Measurements from ENCODE around the gene TCP11L2. TPM values are rescaled to one million over a fixed set of nuclear protein-coding genes. Genes with fewer than 3 reads are reported as not detected.

The TCP11L2 gene
- polyA plus RNA-seq, 3 donors, result 23.5 to 37.3 (median 35.8) TPM

DNA sequence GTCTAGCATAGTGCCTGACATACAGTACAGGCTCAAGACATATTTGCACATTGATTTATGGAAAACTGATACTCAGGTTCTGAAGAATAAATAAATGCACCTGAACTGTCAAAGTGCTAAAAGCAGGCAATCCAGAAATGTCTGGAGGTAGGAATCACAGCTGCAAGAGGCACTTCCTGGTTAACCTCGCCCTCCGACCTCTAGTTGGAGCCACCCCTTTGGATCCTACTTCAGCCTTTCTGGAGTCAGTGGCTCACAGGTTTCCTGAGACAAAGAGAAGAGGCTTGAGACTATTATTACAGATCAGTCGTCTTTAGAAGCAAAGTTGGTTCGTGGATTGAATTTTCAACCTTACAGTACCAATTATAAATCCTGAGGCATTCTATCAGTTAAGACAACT, 13.0 kb downstream of the TCP11L2 start:
- no peak overlapping the region for H3K27ac Mint-ChIP-seq
- peaks cover 15% of the 10 kb centered on the region for H4K20me1 ChIP-seq (ENCODE audit: insufficient read depth, low read length)
- no peak overlapping the region for H2AFZ ChIP-seq (ENCODE audit: insufficient read depth, low read depth, low read length, poor library complexity, severe bottlenecking)

DNA sequence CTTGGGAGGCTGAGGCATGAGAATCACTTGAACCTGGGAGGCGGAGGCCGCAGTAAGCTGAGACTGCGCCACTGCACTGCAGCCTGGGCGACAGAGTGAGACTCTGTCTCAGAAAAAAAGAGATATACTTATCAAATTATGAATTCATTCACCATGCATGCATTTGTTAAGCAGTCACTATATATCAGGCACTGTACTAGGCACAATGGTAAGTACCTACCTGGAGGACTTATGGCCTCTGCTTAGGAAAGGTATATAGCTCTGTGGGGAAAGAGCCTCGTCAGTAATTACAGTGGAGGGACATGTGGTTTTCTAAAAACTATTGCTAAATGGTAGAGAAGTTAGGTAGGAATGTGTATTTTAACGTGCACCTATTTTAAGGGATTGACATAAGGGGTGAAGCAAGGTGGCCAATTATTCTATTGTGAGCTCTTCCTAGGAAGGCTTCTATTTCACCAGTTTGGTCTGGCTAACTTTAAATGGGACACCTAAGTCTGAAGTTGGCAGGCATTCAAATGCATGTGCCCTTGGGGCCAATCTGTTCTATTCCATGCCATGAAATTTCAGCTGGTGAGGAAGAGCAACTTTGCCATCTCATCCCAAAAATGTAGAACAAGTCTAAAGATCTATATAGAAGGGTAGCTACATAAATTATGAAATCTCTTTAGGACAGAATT, 15.0 kb downstream of the TCP11L2 start:
- H3K27ac ChIP-seq (ENCODE audit: low read depth in 1 of 2, low read length in 2 of 2), result no peak overlapping the region
- peaks cover 69 to 87% of the 10 kb centered on the region in 2 donors for H3K36me3 Mint-ChIP-seq
- H3K9ac ChIP-seq (ENCODE audit: insufficient read depth, low read length, poor library complexity, severe bottlenecking), result no peak overlapping the region
- no peak overlapping the region for H3K4me2 ChIP-seq (replicated peaks; ENCODE audit: extremely low read depth, low read length, poor library complexity, severe bottlenecking)
- no peak overlapping the region for H3K4me3 Mint-ChIP-seq
- 94% methylated on average over 5 of the region's 6 CpGs for WGBS (ENCODE audit: insufficient coverage)
- H3K27ac Mint-ChIP-seq, result no peak overlapping the region
- H3K4me3 ChIP-seq (replicated peaks in 1 of 3; ENCODE audit: low read depth in 2 of 3, low read length in 3 of 3), result no peak overlapping the region
- no peak for DNase-seq
- peaks cover 16% of the 10 kb centered on the region for H3K4me1 Mint-ChIP-seq
- H3K27me3 ChIP-seq (ENCODE audit: control insufficient read depth in 2 of 2, insufficient read depth in 2 of 2, low read length in 2 of 2), result no peaks in the 10 kb centered on the region
- H3K79me2 ChIP-seq (ENCODE audit: insufficient read depth, low read length), result no peaks in the 10 kb centered on the region
- peaks cover 7 to 8% of the 10 kb centered on the region in 2 donors for H3K4me1 ChIP-seq (ENCODE audit: control insufficient read depth in 1 of 2, insufficient read depth in 2 of 2, low read length in 2 of 2)
- TF ChIP-seq, protein P1, sequence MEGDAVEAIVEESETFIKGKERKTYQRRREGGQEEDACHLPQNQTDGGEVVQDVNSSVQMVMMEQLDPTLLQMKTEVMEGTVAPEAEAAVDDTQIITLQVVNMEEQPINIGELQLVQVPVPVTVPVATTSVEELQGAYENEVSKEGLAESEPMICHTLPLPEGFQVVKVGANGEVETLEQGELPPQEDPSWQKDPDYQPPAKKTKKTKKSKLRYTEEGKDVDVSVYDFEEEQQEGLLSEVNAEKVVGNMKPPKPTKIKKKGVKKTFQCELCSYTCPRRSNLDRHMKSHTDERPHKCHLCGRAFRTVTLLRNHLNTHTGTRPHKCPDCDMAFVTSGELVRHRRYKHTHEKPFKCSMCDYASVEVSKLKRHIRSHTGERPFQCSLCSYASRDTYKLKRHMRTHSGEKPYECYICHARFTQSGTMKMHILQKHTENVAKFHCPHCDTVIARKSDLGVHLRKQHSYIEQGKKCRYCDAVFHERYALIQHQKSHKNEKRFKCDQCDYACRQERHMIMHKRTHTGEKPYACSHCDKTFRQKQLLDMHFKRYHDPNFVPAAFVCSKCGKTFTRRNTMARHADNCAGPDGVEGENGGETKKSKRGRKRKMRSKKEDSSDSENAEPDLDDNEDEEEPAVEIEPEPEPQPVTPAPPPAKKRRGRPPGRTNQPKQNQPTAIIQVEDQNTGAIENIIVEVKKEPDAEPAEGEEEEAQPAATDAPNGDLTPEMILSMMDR (IDR thresholded peaks at IDR 0.05), result no peak
- no peaks in the 10 kb centered on the region for H3K9me3 ChIP-seq (replicated peaks in 1 of 2; ENCODE audit: control insufficient read depth in 1 of 2, insufficient read depth in 1 of 2, low read length in 2 of 2)
- H3K36me3 ChIP-seq (replicated peaks in 1 of 2; ENCODE audit: control insufficient read depth in 1 of 2, insufficient read depth in 2 of 2, low read length in 2 of 2), result peaks cover 76 to 85% of the 10 kb centered on the region in 2 donors
- peaks cover 0 to 3% (median 0%) of the 10 kb centered on the region in 3 donors for H3K27me3 Mint-ChIP-seq (ENCODE audit: low read depth in 3 of 3)
- H2AFZ ChIP-seq (ENCODE audit: insufficient read depth, low read depth, low read length, poor library complexity, severe bottlenecking), result no peak overlapping the region
- H3K9me3 Mint-ChIP-seq, result no peaks in the 10 kb centered on the region
- intact Hi-C loops (cut with micrococcal nuclease), result no loop called here
- H4K20me1 ChIP-seq (ENCODE audit: insufficient read depth, low read length), result peaks cover 7% of the 10 kb centered on the region

More for the DNA sequence above, 13.0 kb downstream of the TCP11L2 start:
- H3K4me2 ChIP-seq (replicated peaks; ENCODE audit: extremely low read depth, low read length, poor library complexity, severe bottlenecking), result no peak overlapping the region
- Mint-ChIP-seq H3K36me3 (peaks cover 51 to 70% of the 10 kb centered on the region in 2 donors), H3K4me1 (peaks cover 33% of the 10 kb centered on the region), H3K9me3 (no peaks in the 10 kb centered on the region), H3K27me3 (ENCODE audit: low read depth in 3 of 3) (peaks cover 0 to 1% (median 0%) of the 10 kb centered on the region in 3 donors), H3K4me3 (no peak overlapping the region)
- DNase-seq, result no peak
- no peaks in the 10 kb centered on the region for H3K9me3 ChIP-seq (replicated peaks in 1 of 2; ENCODE audit: control insufficient read depth in 1 of 2, insufficient read depth in 1 of 2, low read length in 2 of 2)
- no peak overlapping the region for H3K9ac ChIP-seq (ENCODE audit: insufficient read depth, low read length, poor library complexity, severe bottlenecking)
- H3K27ac ChIP-seq (ENCODE audit: low read depth in 1 of 2, low read length in 2 of 2), result no peak overlapping the region
- no peaks in the 10 kb centered on the region for H3K27me3 ChIP-seq (ENCODE audit: control insufficient read depth in 2 of 2, insufficient read depth in 2 of 2, low read length in 2 of 2)
- TF ChIP-seq, protein P1 (IDR thresholded peaks at IDR 0.05), result no peak
- intact Hi-C loops (cut with micrococcal nuclease), result no loop called here
- 80% methylated on average over 1 of the region's 4 CpGs for WGBS (ENCODE audit: insufficient coverage)
- H3K36me3 ChIP-seq (replicated peaks in 1 of 2; ENCODE audit: control insufficient read depth in 1 of 2, insufficient read depth in 2 of 2, low read length in 2 of 2), result peaks cover 58 to 65% of the 10 kb centered on the region in 2 donors
- H3K4me1 ChIP-seq (ENCODE audit: control insufficient read depth in 1 of 2, insufficient read depth in 2 of 2, low read length in 2 of 2), result peaks cover 27 to 28% of the 10 kb centered on the region in 2 donors
- H3K4me3 ChIP-seq (replicated peaks in 1 of 3; ENCODE audit: low read depth in 2 of 3, low read length in 3 of 3), result no peak overlapping the region
- peaks cover 5% of the 10 kb centered on the region for H3K79me2 ChIP-seq (ENCODE audit: insufficient read depth, low read length)

Measured in CD14-positive monocyte (primary cell).